Smooth muscle cell of the umbilical artery (primary cell): ENCODE measurements around the gene RYR1. TPM values are rescaled to one million over a fixed set of nuclear protein-coding genes. Genes with fewer than 3 reads are reported as not detected.

Experiments
- total RNA-seq: library from RNA; depleted of rRNA; stranded (reverse); fragments of >200 nt; gene quantifications from 2 replicates; pipeline ENCODE4 v1.2.3, GENCODE V29; 2014

RYR1 gene
- total RNA-seq, result 0.09 TPM in 1 of 2 replicates, not detected in the other

DNA sequence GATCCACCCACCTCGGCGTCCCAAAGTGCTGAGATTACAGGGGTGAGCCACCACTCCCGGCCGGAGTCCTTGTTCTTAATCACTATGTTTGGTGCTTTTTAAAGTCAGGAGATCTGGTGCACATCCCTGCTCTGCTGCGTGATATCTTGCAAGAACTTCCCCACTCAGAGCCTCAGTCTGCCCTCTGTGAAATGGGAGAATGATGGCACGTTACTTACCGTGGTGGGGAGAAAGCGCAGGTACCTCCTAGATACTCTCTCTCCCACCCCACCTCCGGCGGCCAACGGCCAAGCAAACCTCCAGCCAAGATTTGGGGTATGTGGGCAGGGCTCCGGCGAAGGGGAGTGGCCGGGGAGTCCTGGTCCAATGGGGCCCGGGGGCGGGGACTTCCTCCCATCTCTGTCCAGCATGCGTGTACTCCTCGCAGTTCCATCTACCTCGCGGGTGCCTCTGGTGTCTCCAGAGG lies at the start of gene RYR1:
Gene RYR1, plus strand, starts transcription at position 424 of the 466 bp plus-strand sequence. CDS start 139 bp downstream, outside the sequence.

DNA sequence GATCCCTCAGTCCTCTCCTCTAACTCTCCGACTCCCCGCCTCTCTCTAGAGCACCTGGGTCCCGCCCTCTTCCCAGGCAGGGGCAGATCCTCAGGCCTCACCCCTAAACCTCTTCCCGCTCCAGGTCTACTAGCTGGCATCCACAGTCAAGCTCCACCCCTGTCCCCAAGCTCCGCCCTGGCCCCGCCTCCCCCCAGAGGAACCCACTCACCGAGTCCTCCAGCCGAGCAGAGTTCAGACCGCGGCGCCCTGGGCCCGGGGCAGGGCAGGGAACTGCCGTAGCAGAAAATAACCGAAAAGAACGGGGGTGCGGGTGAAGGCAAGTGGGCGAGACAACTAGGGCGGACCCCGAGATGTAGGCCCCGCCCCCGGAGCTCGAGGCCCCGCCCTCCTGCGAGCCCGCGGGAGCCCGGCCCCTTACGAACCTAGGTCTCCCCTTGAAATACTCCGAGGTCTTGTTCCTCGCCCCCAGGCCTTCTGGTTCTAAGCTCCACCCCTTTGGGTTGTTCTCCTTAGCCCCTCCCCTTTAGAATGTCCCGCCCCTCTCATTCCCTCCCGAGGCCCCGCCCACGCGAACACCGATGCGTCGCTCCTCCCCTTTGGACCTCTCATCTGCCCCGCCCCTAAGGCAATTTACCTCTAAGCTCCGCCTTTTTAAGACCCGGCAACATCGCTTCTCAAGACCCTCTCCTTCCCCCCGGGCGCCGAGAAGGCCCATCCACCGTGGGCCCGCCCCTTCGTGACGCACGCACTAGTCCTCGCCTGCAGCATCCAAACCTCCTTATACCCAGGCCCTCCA lies 45.7 kb upstream of the RYR1 start, which contains the start of gene GGN:
Gene GGN, minus strand, starts transcription at position 485 of the 799 bp plus-strand sequence. CDS start 773 bp downstream, outside the sequence.

DNA sequence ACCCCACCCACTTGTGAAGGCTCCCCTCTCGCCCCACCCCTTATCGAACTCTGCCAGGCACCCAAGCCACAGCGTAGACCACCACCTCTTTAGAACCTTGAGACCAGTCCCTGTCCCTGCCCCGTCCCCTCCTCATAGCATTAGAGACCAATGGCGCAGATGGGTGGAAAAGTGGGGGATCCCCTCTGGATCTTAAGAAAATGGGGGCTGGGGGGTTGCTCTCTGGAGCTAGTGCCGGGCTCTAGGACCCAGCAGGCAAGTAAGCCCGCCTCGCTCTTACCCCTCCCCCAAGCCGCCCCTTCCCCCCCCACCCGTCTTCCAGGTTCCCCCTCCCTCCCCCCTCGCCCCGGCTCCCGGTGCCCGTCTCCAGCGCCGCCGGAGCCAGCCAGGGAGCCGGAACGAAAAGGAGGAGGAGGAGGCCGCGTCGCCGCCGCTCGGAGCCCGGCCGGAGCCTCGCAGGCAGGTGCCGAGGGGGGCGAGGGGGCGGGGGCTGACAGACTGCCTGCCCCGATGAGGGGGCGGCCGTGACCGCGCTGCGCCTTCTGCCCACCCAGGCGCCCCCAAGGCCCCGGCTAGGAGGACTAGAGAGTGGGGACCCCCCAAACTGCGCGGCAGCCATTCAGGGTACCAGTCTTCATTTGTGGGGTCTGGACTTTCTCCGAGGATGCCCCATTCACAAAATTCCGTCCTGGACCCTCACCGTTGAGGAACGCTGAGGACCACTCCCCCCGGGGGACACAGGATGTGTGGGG lies 45.0 kb upstream of the RYR1 start, which contains the start of gene SPRED3:
Gene SPRED3, plus strand, starts transcription at position 349 of the 752 bp plus-strand sequence. CDS start 1,606 bp downstream, outside the sequence.

DNA sequence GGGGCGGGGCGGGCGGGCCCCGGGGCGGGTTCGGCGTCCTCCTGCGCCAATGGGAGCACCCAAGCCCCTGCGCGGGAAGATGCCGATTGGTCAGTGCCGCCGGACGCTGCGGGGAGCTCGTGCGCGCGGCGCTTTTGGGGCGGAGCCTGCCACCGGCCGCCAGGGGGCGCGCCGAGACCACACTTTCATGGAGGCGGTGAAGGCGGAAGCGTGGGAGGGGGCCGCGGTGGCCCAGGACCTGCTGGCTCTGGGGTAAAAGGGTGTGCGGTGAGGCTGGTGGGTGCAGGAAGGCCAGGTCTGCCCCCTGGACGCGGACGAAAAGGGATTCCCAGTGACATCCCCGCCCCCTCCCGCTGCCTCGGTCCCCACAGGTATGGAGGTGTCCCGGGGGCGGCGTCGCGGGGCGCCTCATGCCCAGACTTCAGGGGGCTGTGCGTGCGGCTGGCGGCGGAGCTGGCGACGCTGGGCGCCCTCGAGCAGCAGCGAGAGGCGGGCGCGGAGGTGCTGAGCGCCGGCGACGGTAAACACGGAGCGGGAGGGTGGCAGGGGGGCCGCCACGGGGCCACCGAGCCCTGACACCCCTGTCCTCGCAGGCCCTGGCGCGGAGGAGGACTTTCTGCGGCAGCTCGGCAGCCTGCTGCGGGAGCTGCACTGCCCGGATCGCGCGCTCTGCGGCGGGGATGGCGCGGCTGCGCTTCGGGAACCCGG lies 30.4 kb upstream of the RYR1 start, which contains the start of gene FAM98C:
Gene FAM98C, plus strand, starts transcription at position 127 of the 708 bp plus-strand sequence. Its CDS starts 61 bp downstream, at position 188.

DNA sequence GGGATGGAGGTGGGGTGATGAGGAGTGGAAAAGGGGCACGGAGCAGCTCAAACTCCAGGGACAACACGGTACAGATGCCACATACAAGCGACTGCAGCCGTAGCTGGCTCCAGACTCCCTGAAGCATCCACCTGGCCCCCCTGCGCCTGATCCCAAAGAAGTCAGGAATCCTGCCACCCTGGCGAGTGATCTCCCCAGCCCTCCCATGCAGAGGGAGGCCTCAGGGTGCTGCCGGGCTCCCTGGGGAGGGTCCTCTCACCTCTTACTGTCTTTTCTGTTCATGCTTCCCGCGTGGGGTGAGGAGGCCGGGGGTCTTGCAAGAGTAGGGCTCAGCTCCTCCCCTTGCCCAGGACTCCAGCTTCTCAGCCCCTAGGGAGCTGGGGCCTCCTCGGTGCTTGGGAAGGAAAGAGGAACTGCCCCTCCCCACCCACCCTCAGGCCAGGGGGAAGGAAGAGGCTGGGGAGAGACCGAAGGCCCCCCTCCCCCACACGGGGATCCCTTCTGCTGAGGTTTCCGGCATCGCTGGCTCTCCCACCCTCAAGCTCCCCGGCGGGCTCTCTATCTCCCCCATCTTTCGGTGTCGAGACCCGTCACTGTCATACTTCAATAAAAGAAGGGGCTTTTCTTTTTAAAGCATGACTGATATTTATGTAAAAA lies 7.6 kb upstream of the RYR1 start, which contains the start of gene RASGRP4:
Gene RASGRP4, minus strand, starts transcription at position 410 of the 657 bp plus-strand sequence. Its CDS starts 128 bp downstream, at position 282.

DNA sequence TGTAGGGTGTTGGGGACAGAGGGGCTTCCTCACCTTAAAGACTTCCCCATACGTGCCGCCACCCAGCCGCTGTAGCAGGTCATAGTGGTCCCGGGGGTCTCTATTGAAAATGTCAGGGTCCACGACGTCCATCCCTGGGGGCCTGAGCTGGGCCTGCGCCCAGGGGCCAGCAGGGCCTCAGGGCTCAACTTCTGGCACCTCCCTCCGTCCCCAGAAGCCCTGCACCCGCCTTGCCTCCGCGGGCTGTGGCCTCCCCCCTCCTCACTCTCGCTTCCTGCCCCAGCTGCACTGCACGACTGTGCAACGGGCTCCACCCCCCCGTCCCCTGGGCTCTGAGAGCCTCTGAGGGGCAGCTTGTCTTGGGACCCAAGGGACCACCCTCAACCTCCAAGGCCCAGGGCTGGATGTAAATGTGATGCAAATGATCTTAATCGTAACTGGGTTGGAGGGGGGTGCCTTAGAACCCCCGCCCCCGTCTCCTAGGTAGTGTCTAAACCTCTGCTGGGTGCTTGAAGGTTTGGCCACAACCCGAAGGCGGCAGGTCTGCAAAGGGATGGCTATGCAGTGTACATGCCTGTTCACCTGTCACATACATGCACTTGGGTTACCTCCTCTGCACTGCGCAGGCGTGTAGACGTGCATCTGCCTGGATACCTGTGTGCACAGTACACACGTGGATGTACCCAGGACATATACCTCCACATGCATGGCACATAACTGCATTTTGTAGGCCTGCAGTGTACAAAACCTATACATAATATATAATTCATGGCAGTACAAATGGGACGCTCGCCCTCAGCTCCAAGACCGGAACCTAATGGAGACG lies 184.5 kb downstream of the RYR1 start, which contains the start of gene MAP4K1:
Gene MAP4K1, minus strand, starts transcription at position 190 of the 826 bp plus-strand sequence. Its CDS starts 58 bp downstream, at position 132.

DNA sequence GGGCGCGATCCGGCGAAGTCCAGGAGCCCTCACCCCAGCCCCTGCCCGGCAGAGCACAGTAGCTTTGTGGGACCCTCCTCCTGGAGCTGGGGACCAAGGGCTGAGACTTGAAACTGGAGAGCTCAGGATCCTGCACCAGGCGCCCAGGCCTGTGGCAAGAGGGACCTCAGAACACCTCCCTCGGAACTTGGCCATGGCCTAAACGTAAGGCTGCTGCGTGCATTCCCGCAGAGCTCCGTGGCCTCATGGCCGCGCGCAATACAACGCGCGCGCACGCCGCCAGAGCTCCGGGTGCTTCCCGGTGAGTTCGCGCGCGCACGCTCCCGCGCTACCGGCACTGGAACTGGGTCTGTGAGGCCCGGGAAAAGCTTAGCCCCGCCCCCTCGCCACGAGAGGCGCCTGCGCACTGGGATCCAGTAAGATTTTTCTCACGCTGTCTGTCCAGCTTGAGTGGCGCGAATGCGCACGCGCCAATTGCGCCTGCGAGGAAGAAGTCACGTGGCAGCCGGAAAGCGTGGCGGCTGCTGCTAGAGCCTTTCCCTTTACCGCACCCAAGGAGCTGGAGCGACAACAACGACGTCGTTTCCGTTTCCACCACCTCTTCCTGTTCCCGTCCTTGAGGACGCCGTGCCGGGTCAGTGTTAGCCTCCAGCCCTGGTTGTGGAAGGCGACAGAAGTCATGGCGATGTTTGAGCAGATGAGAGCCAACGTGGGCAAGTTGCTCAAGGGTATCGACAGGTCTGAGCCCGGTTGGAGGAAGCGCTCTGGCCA lies 185.3 kb downstream of the RYR1 start, which contains the start of gene EIF3K:
Gene EIF3K, plus strand, starts transcription at position 599 of the 771 bp plus-strand sequence. Its CDS starts 81 bp downstream, at position 680.

Other genes with a start within 250 kb of the RYR1 start
- gene DPF1, start 209.5 kb upstream of the RYR1 start, total RNA-seq, result 0.89 and 2.4 TPM in 2 replicates
- gene PPP1R14A, start 177.3 kb upstream of the RYR1 start, total RNA-seq, result 1.8 and 2.5 TPM in 2 replicates
- 5.6 and 8.6 TPM in 2 replicates for gene SPINT2, start 169.1 kb upstream of the RYR1 start, total RNA-seq
- not detected in 2 replicates for gene C19orf33, start 129.4 kb upstream of the RYR1 start, total RNA-seq
- gene YIF1B, start 117.7 kb upstream of the RYR1 start, total RNA-seq, result 83.0 and 92.3 TPM in 2 replicates
- 10.4 and 10.6 TPM in 2 replicates for gene KCNK6, start 113.8 kb upstream of the RYR1 start, total RNA-seq
- 1.3 and 2.7 TPM in 2 replicates for gene CATSPERG, start 97.9 kb upstream of the RYR1 start, total RNA-seq
- 303 and 319 TPM in 2 replicates for gene PSMD8, start 59.1 kb upstream of the RYR1 start, total RNA-seq
- 0.30 and 0.88 TPM in 2 replicates for gene GGN, start 45.7 kb upstream of the RYR1 start, total RNA-seq
- gene SPRED3, start 45.0 kb upstream of the RYR1 start, total RNA-seq, result 2.1 and 7.3 TPM in 2 replicates
- 7.1 and 7.8 TPM in 2 replicates for gene FAM98C, start 30.6 kb upstream of the RYR1 start, total RNA-seq
- gene RASGRP4, start 7.5 kb upstream of the RYR1 start, total RNA-seq, result not detected in 2 replicates
- gene MAP4K1, start 184.3 kb downstream of the RYR1 start, total RNA-seq, result not detected in 2 replicates
- 192 and 281 TPM in 2 replicates for gene EIF3K, start 185.5 kb downstream of the RYR1 start, total RNA-seq
- 257 and 911 TPM in 2 replicates for gene ACTN4, start 214.0 kb downstream of the RYR1 start, total RNA-seq